ENCODE measurements around the gene PTGIR.

Gene PTGIR, protein sequence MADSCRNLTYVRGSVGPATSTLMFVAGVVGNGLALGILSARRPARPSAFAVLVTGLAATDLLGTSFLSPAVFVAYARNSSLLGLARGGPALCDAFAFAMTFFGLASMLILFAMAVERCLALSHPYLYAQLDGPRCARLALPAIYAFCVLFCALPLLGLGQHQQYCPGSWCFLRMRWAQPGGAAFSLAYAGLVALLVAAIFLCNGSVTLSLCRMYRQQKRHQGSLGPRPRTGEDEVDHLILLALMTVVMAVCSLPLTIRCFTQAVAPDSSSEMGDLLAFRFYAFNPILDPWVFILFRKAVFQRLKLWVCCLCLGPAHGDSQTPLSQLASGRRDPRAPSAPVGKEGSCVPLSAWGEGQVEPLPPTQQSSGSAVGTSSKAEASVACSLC

DNA sequence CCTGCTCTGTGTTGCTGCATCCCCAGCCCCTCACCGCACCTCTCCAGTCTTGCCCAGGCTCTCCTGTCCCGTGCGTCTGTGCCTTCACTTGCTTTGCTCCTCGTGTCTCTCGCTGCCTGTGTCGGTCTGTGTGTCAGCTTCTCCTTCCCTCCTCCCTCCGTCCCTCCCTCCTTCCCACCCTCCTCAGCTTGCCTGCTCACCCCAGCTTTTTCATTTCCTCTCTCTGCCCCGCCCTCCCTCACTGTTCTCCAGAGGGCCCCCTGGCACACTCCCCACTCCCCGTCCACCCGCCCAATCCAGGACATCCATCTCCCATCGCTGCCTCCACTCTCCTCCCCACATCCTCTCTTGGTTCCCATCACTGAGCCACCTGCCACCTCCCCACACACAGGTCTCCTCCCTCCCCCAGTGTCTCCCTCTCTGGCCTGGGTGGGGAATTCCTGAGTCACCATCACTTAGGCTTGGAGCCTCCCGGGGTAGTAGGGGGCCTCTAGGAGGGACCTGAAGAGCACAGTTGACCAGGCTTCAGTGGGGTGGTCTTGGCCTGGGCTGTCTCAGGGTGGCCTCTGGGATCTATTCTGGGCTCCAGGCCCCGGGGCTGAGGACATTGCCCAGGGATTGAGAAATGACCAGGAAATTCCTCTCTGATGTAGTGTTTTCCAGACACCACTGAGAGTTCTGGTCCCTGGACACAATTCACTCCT lies at the start of gene PTGIR:
Gene PTGIR (minus strand): TSS at position 132 of the 704 bp plus-strand sequence. CDS start 864 bp downstream, outside the sequence.
- no peak for DNase-seq (ENCODE audit: extremely low read depth in 1 of 2, low read depth in 1 of 2)

DNA sequence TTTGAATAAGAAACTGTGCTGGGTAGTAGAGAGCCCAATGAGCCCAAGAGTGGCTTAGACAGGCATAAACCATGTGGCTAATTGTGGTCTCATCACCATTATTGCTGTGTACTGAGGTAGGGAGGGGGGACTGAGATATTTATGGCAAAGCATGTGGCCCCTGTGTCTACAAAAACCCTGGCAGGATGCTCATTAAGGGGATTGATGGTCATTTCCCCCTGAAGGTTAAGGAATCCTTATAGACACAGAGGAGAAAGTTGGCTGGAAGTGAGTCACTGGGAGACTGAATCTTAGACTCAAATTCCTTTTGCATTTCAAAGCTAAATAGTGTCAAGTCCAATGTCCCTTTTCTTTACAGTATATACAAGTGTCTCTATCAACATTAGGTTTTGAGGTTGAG lies 45.9 kb upstream of the PTGIR start:
- DNase-seq (ENCODE audit: extremely low read depth in 1 of 2, low read depth in 1 of 2), result no peak

DNA sequence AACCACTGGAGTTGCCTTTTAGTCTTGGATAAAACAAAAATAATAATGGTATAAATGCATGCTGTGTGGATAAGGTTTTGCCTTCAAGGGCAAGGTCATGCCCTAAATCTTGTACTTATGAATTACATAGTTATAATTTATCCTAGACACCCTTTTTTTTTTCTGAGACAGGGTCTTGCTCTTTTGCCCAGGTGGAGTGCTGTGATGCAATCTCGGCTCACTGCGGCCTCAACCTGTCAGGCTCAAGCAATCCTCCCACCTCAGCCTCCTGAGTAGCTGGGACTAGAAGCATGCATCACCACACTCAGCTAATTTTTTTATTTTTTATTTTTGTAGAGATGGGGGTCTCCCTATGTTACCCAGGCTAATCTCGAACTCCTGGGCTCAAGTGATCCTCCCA lies 43.8 kb upstream of the PTGIR start:
- no peak for DNase-seq (ENCODE audit: extremely low read depth in 1 of 2, low read depth in 1 of 2)

DNA sequence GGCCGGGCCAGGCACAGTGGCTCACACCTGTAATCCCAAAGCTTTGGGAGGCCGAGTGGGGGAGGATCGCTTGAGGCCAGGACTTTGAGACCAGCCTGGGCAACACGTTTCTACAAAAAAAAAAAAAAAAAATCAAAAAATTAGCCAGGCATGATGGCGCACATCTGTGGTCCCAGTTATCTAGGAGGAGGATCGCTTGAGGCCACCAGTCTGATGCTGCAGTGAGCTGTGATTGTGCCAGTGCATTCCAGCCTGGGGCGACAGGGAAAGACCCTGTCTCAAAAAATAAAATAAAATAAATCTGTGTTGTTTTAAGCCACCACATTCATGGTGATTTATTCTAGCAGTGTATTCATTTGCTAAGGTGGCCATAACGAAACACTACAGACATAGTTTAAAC lies 40.2 kb upstream of the PTGIR start:
- no peak for DNase-seq (ENCODE audit: extremely low read depth in 1 of 2, low read depth in 1 of 2)

DNA sequence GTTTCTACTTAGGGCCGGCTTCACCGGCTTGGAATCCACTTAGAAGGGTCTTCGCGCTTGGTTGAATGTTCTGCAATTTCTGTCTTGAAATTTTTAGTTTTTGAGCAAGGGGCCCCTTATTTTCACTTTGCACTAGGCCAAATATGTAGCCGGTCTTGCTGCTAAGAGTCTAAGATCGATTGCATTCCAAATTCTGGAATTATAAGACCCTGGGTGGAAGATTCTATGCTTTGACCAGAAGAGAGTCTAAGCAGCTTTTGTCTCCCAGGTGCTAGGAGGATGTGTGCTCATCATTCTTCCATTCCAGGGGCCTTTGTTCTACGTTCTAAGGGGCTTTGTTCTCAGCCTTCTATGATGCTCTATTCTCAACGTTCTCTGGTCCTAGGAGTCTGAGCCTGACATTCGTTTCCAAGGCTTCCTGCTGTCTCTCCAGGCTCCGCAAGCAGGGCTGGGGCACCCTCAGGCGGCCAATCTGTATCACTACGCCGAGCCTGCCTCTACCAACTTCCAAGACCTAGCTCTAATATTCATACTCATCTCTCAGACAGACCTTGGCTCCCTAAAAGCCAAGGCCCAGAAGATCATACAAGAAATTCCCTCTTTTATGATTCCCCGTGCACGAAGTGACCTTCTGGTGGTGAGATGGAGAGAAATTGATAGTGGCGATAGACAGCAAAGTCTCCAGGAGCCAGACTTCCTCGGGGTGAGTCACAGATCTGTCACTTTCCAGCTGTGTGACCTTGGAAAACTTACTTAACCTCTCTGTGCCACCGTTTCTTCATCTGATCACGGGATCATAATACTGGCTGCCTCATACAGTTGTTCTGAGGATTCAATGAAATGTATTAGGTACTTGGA lies 37.1 kb upstream of the PTGIR start:
- peak; percentile 44 to 55 for DNase-seq (ENCODE audit: extremely low read depth in 1 of 2, low read depth in 1 of 2)

DNA sequence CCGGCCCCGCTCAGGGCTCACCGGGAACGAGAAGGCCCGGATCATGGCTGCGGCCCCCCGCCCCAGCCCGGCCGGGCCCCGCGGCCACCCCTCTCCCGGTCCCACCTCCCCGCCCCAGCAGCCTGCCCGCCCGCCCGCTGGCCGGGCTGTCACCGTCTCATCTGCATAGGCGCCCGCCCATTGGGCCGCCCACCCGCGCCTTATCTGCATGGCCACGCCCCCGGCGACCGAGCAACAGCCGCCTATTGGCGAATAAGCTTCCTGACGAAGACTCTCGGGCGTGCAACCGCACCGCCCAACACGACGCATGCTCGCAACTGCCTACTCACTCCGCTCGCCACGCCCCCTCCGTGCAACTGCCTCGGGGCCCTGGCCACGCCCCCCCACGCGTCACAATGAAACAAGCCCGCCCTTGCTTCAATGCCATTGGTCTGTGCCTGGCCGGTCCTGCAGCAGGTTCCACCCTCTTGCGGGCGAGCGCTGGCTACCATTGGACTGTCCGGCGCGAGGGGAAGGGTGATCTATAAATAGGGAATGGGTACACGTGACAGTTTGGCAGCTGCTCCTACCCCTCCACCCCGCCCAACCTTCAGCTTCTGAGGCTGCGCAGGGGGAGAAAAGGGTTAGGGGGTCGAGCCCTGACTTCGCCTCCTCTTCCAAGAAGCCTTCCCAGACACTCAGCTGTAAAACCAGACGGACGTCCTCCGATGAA lies 36.3 kb upstream of the PTGIR start, which contains the start of gene DACT3:
Gene DACT3 (minus strand): TSS at position 163 of the 712 bp plus-strand sequence. CDS start 118 bp downstream, at position 45.
- peak; percentile 99 to 100 for DNase-seq (ENCODE audit: extremely low read depth in 1 of 2, low read depth in 1 of 2)

DNA sequence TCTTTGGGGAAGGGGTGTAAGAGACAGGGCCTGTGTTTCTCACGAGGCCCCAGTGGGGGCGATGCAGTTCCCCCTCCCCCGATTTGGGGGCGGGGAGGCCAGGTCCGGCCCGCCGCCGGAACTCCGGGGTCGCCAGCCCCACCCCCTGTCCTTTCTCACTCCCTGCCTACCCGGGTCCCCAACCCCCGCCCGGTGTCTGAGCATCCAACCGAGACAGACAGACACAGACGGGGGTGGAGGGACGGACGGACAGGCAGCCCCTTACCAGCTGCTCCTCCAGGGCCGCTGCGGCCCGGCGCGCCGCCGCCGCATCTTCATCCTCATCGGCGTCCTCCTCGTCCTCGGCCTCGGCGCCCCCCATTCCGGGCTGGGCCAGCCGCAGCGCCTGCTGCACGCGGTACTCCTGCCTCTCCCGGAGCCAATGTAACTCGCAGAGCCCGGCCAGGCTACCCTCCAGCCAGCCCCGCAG lies 35.7 kb upstream of the PTGIR start:
- no peak for DNase-seq (ENCODE audit: extremely low read depth in 1 of 2, low read depth in 1 of 2)

DNA sequence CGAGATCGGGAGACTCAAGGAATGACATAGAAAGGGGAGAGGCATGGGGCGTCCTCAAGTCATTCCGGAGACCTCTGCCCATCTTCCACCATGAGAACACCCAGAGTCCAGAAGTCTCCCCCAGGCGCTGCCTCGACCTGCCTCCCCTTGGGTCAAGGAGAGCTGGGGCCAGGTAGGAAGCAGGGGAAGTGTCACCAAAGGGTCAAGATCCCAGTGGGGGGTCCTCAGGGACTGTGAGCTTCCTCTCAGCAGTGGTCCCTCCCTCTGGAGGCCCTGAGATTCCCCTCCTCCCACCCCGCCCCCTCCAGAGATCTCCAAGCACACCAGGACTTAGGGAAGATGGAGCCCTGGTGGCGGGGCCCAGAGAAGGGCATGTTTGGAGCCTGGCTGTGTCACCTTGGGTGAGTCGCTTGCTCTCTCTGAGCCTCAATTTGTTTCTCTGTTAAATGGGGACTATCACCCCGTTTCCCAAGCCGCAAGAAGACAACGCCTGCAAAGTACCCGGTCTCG lies 35.2 kb upstream of the PTGIR start:
- DNase-seq (ENCODE audit: extremely low read depth in 1 of 2, low read depth in 1 of 2), result no peak

DNA sequence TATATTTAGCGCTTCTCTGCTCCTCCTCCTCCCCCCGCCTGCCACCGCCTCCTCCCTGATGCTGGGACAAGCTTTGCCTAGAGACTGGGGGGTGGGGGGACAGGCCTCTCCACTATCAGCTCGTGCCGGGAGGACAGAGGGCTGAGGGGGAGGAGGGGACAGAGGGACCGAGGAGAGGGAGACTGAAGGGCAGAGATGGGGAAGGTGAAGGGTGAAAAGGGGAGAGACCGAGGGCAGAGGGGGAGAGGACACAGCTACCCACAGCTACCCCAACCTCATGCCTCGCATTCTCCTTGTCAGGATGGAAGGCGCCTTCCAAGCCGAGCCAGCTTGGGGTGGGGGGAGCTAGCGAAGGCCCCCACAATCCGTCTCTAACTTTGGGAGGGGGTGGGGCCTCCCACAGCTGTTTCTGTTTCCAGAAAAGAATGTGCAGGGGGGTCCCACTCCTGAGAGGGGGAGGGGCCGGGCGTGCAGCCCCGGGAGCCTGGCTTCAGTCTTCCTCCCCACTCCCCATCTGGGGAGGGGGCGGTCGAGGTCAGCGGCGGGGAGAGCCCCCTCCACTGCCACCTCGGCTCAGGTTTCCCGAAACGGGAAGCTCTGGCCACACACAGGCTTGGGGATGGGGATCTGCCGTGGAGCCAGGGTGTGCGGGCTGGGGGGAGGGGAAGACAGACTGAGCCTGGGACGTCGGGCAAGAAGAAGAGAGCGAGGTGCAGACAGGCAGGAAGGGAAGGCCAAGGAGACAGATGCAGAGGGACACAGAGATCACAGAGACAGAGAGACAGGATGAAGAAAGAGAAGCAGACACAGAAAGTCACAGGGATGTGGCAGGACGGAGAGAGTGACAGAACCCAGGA lies 34.5 kb upstream of the PTGIR start:
- no peak for DNase-seq (ENCODE audit: extremely low read depth in 1 of 2, low read depth in 1 of 2)

DNA sequence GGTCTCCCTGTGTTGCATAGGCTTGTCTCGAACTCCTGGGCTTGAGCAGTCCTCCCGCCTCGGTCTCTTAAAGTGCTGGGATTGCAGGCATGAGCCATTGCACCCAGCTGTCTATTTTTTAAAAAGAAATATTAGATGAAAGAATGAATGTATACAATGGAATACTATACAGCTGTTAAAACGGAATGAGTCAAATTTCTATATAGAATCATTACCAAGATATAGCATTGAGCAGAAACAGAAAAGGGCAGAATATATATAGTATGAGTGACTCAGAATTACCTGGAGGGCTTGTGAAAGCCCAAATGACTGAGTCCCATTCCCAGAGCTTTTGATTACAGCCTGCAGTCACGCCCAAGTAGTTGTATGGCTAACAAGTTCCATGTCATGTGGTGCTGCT lies 31.7 kb upstream of the PTGIR start:
- no peak for DNase-seq (ENCODE audit: extremely low read depth in 1 of 2, low read depth in 1 of 2)

DNA sequence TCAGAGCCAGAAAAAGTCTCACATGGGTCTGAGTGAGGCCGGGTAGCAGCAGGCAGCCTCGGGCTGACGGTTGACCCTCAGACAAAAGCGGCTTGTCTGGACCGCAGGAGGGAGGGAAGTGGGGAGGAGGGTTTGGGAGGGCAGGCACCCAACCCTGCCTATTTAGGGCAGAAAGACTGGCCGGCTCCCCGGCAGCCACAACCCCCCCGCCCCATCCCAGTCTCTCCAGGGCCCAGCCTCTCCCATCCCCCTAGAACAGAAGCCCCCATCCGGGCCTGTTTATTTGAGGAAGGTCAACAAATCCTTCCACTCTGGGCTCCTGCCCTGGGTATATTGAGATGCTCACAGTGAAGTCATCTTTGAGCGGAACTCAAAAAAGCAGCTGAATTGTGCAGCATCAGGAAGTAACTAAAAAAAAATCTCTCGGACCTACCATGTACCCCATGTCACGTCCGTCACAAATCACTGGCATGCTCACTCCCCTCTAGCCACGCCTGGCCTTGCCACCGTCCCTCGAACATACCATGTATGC lies 29.8 kb upstream of the PTGIR start:
- no peak for DNase-seq (ENCODE audit: extremely low read depth in 1 of 2, low read depth in 1 of 2)

DNA sequence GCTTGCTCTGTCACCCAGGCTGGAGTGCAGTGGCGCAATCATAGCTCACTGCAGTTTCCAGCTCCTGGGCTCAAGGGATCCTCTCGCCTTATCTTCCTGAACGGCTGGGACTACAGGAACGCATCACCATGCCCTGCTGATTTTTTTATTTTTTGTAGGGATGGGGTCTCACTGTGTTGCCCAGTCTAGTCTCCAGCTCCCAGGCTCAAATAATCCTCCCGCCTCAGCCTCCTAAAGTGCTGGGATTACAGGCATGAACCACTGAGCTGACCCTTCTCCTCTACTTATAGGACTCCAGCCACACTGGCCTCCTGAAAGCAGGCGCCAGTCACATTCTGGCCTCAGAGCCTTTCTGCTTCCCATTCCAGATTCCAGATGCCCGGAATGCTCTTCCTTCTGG lies 25.6 kb upstream of the PTGIR start:
- no peak for DNase-seq (ENCODE audit: extremely low read depth in 1 of 2, low read depth in 1 of 2)

DNA sequence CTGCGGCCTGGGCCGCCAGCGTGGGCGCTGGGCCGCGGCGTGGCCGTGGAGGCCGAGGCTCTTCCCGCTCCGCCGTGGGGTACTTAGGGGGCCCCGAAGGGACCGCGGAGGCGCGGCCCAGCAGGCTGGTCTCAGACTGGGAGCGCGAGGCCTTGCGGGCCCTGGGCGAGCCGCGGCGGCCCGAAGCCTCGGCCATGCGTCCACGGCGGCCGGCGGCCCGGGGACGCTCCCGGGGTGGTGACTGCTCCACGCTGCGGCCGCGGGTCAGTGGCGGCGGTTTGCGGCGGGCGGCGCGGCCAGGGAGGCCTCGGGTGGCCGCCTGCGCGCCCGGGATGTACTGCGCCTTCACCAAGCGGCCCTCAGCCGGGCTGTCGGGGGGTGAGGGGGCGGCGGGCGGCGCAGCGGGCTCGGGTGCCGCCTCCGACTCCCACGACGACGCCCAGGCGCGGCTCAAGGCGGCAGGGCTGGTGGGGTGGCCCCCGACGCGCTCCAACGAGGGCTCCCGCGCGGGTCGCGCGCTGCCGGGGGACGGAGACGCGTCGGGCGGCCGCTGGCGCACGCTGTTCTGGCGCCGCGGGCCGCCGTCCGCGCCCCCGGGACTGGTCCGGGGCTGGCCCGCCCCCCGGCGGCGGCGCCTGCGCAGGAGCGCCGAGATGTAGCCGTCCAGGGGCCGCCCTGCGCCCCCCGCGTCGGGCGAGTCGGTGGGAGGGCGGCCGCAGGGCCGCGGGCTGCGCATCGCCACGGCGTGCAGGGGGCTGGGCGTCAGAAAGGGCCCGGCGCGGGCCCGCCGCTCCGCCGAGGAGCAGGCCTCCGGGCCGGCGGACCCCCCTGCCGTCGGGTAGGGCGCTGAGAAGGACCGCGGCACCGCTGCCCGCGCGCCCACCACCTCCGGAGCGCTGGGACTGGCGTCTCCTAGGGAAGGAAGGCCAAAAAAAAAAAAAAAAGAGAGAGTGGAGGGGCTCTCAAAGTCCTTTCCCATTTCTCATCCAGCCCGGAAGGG lies 24.4 kb upstream of the PTGIR start:
- DNase-seq (ENCODE audit: extremely low read depth in 1 of 2, low read depth in 1 of 2), result no peak

DNA sequence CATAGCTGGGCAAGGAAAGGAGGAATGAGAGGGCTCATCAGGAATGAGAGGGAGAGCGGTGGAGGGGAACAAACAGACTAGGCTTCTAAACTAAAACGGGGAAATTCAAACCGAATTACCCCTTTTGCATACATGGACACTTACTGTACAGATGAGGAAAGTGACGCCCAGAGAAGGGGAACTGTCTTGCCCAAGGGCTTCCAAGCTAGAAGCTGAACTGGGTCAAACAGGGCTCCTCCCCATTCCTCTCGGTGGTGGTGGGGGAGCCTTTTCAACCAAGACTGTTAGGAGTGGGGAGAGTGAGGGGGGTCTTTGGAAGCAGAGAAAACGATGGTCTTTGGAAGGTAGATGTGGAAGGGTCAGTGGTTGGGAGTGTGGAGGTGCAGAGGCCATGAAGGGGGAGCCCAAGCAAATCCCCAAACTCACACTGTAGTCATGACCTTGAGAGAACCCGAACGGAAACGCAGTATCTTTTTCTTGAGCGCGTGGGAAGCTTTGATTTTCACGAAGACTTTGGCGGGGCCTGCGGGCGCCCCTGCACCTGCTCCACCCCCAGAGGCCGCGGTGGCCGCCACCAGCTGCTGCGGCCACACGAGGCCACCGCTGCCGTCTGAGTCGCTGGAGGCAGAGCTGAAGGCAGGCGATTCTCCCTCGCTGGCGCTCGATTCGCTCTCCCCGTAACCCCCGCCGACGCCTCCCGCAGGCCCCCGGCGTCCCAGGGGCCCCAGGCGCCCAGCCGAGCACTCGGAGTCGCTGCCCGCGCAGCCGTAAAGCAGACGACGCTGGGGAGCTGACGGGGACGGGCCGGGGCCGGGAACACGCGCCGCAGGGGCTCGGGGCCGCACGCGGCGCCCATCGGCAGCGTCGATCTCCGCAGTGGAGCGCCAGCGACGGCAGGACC lies 23.4 kb upstream of the PTGIR start:
- DNase-seq (ENCODE audit: extremely low read depth in 1 of 2, low read depth in 1 of 2), result no peak

DNA sequence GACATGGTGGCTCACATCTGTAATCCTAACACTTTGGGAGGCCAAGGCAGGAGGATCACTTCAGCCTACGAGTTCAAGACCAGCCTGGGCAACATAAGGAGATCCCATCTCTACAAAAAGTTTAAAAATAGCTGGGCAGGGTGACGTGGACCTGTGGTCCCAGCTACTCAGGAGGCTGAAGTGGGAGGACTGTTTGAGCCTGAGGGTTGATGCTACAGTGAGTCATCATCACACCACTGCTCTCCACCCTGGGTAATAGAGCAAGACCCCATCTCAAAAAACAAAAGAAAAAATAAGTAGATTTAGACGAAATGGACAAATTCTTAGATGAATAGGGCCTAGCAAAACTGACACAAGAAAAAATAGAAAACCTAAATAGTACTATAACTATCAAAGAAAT lies 21.5 kb upstream of the PTGIR start:
- no peak for DNase-seq (ENCODE audit: extremely low read depth in 1 of 2, low read depth in 1 of 2)

DNA sequence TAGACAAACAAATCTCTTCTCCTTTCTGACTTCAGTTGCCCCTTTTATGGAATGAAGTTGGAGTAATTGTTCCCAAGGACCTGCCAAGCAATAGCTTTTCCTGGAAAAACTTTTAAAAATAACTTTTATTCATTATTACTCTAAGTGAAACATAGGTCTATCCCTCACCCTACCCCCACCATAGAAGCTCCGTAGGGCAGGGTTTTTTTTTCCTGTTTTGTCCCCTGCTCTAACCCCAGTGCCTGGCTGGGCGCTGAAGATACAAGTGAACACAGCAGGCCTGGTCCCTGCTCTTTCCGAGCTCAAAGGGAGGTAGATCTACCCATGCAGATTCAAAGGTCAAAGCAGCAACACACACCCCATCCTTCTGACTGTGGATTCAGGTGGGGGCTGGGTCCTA lies 19.8 kb upstream of the PTGIR start:
- DNase-seq (ENCODE audit: extremely low read depth in 1 of 2, low read depth in 1 of 2), result no peak

DNA sequence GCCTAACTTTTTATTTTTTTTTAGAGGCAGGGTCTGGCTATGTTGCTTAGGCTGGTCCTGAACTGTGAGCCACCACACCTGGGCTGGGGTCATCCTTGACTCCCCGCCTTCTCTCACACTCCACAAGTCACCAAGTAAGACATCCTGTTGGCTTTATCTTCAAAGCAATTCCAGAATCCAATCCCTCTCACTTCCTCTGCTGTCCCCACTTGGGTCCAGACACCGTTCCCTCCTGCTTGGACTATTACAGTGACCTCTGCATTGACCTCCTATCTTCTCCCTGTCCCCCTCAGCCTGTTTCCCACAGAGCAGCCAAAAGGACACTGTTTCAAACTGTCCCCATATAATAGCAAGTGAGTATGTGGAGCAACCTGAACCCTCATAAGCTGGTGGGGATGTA lies 15.8 kb upstream of the PTGIR start:
- DNase-seq (ENCODE audit: extremely low read depth in 1 of 2, low read depth in 1 of 2), result no peak

Measured in activated CD8-positive, alpha-beta memory T cell treated with anti-CD3 and anti-CD28 coated beads for 1 hour (primary cell).